ENCODE results near the gene TRPC5OS.

Gene TRPC5OS

DNA sequence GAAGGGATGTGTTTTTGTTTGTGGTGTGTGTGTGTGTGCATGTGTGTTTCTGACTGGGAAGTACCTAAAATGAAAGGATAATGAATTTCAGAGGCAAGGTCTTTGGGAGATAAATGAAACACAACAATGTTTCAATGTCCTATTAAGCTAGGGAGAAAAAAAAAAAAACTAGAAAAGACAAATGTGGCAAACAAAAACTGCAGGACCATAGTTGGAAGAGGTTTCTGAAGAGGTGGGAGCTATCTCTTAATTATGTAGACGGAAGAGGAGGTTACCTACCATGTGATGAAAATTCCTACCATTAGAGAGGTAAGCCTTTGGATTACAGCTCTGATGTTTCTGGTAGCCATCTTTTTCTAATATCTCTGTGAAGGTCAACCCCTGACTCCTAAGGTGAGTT lies at the start of gene TRPC5OS:
TSS of gene TRPC5OS (plus strand) at position 301 of the 400 bp plus-strand sequence. CDS start 25,669 bp downstream, outside the sequence.
- DNase-seq = no peak

DNA sequence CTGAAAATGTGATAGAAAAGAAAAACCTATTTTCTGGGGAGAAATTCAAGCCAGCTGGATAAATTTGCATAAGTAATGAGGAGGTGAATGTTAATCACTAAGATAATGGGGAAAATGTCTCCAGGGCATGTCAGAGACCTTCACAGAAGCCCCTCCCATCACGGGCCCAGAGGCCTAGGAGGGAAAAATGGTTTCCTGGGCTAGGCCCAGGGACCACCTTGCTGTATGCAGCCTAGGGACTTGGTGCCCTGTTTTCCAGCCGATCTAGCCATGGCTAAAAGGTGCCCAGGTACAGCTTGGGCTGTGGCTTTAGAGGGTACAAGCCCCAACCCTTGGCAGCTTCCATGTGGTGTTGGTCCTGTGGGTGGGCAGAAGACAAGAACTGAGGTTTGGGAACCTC lies 46.6 kb upstream of the TRPC5OS start:
- DNase-seq = no peak

DNA sequence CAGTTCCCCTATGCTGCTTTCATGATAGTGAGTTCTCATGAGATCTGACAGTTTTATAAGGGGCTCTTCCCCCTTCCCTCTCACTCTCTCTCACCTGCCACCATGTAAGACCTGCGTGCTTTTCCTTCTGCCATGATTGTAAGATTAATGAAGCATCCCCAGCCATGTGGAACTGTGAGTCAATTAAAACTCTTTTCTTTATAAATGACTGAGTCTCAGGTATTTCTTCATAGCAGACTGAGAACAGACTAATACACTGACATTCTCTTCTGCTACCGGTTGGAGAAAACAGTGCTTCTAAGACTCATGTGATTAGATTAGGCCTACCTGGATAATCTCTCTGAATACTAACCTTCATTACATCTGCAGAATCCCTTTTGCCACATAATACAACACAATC lies 45.4 kb upstream of the TRPC5OS start:
- no peak for DNase-seq

DNA sequence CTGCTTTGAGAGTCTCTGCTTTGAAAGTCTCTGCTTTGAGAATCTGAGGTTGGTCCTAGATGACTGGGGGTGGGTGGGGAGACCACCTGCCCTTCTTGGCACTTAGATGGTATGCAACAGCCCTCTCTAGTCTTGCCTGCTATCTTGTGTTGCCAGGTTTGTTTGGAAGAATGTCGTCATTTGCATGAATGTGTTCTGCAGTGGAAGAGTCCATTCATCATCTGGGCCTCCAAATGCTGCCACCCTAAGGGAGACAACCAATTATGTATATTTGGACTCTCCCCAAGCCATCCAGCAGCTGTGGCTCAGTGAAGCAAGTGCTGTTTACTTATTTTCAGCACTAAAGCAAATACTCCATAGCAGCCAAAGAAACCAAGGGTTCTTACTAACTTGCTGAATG lies 44.6 kb upstream of the TRPC5OS start:
- no peak for DNase-seq

DNA sequence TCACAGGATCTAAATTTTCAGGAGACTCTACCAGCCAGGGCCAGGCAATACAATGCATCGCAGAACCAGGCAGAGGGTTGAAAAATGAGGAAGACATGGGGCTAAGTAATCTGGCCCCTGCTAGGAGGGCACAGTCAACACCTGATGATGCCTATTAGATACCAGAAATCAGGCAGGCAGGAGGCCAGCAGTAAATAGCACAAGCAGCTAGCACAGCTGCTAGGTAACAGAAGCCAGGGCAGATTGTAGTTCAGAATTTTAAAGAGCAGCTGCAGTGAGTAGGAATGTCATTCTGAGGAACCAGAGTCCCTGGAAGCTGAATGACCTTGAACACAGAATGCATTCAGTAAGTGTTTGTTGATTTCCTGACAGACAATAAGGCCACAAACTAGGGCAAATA lies 38.8 kb upstream of the TRPC5OS start:
- no peak for DNase-seq

DNA sequence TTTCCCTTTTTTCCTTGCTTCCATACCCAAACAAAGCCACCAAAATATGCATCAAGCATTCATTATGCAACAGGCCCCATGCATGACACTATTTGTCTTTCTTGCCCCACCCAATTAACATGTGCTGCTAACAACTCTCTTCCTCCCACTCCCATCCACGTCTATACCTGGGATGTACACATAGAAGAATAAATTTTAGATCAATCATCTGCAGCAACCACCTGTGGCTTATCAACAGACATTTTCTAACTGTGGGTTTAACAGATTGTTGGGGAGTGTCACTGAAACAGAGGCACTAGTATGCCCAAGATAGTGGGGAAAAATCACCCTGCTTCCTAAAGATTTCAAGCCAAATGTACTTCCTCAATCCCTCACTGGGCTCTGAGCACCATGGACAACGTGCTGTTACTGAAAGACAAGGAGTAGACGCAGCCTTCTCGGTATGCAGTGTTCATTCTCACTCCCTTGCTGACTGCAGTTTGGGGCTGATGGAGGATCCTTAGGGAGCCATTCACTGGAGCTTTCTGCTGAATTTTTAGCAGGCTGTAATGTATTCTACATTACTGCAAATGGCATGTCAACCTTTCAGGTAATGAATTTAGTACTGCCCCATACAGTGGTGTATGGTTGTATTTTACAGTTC lies 28.4 kb upstream of the TRPC5OS start:
- DNase-seq = no peak

DNA sequence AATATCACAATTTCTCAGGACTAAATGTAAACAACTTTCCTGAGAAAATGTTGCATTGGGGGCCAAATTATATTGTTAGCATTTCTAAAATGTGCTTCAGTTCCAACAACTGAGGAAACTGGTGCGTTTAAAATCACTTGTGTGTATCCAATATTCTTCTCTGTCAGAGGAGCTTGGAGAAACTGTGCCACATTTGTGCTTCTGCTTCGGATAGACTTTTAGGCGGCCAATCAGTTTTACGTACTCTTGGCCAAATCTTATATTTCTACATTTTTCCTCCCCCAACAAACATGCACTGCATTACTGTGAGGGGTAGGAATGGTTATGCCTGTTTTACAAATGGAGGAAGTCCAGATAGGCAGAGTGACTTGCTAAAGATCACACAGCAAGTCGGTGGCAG lies 27.4 kb upstream of the TRPC5OS start:
- no peak for DNase-seq

DNA sequence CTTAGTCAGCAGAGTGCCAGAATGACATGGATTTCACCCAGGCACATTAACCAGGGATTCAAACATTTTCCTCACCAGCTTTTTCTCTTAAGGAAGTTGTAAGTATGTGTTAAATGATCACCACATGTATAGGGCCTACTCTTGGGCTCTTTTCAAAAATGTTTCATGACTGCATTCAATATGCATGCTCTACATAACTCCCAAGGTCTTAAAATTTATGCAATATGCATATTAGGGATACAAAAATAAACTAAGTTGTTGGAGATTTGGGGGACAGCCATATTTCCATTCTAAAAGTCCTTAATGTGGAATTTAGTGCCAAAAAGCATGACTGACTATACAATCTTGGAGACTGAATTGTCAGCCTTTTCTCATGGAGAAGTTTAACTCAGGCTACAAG lies 25.0 kb upstream of the TRPC5OS start:
- no peak for DNase-seq

DNA sequence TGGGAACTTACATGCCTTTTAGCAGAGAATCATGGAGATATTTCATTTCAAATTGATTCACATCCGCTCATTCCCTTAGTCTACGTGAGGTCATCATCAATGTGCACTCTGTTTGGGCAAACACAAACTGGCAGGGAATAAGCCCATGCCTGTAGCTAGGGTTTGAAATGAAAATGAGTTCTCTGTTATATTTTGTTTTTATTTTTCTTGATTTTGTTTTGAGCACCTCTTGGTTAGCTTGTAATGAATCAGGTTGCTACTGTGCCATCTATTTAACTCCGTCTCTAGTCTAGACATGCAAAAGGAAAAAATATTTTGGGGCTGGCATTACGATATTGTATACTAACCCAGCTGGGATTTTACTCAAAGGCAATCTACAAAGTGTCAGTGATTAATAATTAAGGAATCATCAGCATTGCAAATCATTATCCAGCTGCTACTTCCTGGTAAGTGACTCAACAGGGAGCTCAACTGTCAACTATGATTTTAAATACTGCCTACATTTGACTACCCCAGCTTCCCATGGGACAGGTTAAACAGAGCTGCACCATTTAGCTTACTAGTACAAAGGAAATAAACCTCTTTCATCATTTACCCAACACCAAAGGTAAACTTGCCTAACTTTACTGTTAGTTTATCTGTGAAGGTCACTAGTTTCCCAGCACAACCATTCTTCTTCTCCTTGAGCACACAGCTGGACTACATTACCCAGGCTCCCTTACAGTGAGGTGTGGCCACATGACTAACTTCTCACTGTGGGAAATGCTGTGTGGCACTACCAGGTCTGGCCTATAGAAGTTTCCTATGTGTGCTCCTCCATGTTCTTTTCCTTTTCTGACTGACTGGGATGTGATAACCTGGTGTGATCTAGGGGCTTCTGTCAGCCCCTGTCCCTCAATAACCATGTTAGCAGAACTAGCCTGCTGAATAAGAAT lies 21.2 kb upstream of the TRPC5OS start:
- DNase-seq = no peak

DNA sequence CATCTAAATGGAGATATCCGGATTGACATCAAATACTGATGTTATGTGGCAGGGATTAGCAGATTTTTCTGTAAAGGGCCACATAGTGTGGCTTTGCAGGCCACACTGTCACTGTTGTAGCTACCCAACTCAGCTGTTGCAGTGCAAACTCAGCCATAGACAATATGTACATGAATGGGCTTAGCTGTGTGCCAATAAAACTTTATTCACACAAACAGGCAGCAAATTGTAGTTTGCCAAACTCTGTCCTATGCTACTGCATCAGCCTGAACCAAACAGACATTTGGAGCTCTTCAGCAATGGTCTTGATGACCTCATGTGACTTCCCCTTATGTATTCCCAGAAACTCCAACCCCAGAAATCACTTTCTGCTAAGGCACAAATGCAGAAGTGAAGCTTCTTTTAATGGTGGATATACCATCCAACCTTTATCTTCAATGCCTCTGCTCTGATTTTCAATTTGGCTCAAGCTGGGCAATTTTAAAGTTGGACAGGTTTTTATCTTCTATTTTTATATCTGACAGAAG lies 18.4 kb upstream of the TRPC5OS start:
- DNase-seq = no peak

DNA sequence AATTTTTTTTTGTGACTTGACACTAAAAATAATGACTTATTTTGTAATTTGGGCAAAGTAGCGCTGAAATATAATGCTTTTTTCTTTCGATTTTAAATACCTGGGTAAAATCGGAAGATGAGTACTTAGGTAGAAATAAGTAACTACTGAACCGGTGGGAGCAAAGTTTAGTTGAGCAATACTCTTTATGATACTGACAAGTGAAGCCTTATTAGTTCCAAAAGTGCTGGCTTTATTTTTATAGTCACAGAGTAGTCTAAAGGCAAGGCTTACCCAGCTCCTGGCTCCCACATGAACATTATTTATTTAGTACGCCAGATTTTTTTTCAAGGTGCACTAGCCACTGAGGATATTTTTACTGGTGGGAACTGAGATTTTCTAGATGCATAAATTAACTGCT lies 14.4 kb upstream of the TRPC5OS start:
- DNase-seq = no peak

DNA sequence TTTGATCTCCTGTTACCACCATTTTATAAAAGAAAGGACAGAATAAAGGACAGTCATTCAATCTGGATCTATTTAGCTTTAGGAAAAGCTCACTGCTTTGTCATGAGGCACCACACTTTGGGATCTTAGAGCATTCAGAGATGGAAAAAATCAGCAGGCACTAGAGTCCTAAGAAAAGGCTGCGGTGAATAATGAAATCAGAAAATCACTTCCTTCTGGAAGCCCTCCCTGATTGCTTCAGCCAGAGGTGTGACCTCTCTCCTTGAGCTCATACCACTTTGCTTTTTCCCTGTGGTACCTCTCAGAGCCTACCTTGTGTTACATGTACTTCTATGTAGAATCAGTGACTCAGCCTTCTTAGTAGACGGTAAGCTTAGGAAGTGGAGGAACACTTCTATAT lies 8.7 kb upstream of the TRPC5OS start:
- DNase-seq = no peak

DNA sequence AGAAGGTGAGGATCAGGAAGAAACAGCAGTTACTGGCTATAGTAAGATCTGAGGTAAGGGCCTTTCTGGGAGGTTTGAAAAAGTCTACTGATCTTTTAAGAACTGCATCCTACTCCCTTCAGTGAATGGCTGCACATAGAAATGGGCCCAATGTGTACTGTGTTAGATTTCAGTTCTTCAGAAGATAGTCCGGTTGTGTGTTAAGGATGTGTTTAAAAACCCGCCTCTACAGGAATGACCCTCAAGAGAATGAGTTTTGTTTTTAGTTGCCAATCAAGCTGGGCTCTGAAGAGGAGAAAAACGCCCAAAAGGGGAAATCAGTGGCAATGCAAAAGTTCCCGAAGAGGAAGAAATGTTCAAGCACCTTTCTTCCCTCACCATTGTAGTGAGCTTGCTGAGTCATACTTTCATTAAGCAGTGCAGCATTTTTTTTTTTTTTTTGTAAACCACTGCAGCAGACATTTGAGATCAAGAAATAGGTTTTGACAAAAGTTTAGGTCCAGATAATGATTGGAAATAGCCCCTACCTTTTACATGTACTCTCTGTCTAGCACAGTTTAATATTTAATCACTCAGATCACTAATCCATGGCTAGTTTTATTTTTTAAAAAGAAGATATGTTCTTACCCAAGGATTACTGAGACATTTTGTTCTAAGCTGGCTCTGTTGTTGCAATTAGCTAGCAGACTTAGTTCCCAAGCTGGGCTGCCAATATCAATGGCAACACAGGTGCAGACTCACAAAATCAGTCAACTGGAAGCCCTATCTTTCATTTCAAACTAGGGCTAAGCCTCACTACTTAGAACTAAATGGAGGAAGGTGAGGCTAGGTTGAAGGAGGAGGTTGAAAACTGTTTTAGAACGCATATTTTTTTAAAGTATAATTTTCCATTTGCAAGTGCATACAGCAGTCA lies 7.0 kb upstream of the TRPC5OS start:
- no peak for DNase-seq

DNA sequence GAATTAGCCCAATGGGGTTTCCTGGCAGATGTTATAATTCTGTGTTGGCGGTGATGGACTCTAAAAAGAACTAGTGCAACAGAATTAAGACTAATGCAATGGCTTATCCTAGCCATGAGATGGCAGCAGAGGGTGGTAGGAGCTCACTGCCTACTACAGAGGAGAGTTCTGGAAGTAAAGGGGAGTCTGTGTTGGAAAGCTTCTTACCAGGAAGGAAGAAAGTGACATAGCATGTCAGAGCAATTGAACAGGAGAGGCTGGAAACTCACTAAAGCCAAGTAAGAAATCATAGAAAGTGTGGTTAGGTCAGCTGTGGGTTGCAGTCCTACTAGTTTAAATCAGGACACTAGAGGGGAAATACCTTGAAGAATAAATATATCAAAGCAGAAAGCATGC lies 6.3 kb upstream of the TRPC5OS start:
- no peak for DNase-seq

DNA sequence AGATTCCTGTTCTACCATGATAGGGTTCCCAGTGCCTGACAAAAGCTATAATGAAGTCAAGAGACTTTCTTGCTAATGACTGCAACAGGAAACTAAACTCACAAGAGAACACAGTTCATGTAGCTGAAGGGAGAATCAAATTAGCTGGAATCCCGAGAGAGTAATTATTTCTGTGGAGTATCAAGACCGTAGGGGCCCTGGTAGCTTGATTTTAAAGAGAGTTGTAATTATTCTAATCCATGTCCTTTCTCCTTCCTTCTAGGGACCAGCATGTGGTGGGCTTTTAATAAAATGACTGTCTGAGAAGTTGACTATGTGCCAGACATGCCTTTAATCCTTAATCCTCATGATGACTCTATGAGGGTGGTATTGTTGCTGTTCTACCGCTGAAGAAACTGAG lies 1.7 kb upstream of the TRPC5OS start:
- DNase-seq = no peak

DNA sequence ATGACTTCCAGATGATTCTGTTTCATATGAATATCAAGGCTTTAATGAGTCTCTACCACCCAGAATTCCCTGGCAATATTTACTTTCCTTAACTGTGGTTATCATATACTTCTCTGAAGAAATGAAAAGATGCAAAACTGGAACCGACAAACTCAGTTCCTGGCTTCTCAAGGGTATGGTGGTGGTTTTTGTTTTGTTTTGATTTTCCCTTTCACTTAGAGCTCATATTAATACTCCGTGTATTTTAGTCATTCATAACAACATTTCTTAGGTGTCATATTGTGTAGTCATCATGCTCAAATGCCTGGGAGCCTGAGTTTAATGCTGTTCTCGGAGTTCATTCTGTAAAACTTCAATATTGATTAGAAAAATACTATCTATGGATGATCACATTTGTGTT lies 665 bp downstream of the TRPC5OS start:
- DNase-seq = no peak

DNA sequence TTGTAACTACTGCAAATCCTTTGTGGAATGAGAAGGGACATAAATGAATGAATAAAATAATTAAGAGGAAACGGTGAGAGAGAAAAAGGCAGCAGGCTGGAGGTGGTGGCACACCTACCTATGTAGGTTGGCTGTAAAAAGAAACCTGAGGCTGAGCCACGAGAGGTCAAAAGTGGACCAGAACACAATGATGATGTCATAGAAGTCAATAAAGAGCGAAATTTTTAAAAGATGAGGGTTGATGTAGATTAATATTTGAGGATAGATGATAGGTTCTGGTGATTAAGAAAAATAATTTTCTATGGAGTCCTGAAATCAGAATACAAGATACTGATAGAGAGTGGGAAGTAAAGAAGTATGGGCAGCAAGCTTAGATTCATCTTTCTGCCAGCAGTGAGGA lies 1.7 kb downstream of the TRPC5OS start:
- DNase-seq = no peak

DNA sequence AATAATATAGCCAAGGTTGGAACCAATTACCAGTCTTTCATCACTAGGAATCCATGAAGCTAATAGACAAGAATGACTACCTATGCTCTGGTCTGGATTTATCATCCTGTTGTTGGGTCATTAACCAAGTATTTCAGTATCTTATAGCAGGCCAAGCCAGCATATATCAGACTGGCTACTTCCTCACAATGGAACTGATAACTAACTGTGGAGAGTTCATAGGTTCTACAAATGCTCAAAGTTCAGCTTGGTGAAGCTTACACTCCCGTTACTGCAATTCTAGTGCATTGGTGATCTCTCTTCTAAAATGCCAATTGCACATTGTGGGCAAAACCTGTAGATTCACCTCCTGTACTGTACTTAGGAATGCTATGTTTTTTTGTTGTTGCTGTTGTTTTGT lies 4.8 kb downstream of the TRPC5OS start:
- no peak for DNase-seq

DNA sequence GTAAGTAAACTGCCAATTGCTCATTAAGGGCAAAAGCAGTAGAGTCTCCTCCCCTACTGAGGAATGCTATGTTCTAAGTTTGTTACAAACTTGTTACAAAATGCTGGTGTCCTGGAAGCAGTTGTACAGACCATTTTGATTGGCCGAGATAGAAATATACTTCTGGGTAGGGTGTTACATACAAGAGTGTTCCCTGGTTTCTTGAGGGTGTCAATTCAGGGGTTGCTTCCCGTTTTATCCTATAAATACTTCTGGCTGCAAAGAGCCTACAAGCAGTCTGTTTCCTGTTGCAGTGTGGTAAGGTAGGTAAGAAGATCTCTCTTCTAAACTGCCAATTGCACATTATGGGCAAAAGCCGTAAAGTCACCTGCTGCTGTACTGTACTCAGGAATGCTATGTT lies 5.7 kb downstream of the TRPC5OS start:
- no peak for DNase-seq

DNA sequence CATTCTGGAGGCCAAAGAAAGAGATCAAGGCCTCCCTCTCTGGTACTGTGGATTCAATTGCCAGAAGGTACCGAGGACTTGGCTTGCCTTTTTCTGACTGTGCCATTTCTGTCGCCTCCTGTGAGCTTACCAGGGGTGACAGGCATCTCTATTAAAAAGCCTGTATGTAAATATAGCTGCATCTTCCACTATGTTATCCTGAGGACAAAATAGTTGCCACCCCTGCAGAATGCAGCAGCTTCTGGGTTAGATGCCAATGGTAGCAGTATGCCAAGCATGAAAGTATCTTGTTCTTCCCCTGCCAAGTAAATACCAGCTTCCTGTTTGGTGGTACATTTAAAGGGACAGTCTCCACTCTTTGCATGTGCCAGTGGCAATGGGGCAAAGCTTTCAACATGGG lies 10.7 kb downstream of the TRPC5OS start:
- no peak for DNase-seq

DNA sequence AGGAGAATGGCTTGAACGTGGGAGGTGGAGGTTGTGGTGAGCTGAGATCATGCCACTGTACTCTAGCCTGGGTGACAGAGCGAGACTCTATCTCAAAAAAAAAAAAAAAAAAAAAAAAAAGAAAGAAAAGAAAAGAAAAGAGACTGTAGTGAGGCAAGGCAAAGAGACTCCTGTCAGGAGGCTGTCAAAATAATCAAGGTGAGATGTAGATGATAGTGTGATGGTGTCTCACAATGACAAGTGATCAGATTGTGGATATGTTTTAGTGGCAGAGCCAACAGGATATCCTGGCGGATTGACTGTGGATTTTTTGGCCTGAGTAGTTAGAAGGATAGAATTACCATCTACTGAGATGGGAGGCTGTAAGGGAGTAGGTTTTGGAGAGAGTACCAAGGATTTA lies 12.6 kb downstream of the TRPC5OS start:
- DNase-seq = no peak

DNA sequence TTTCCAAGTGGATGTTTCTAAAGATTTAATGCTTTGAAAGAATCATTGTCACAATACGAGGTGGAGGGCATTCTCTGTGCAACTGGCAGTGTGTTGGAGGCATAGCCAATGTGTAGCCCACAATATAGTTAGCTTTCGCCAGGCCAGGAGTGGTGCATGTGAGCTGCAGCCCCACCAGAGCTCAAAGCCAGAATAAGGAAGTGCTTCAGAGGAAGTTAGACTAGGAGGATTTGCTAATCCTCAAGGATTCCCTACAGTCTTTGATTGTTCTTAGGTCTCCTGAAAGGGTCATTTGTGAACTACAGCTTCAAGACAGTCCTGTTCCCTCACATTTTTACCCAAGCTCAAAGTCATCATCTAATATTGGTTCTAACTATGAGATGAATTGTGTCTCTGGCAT lies 16.4 kb downstream of the TRPC5OS start:
- no peak for DNase-seq

DNA sequence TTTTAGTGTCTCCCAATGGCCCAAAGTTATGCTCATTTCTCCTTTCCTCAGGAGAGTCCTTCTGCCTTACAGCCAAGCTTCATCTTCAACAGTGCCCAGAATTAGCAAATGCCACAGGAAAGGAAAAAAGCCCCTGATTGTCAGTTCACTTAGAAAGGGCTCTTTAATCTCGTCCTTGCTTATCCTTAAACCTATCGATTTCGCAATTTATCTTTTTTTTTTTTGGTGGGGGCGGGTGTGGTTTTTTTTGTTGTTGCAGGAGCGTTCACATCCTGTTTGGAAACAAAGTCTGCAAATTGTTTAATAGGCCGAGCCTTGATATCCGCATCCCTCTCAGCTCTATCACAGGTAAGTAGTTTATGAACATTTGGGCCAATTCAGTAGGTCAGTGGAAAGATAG lies 20.2 kb downstream of the TRPC5OS start:
- DNase-seq = no peak

Data from stimulated activated CD4-positive, alpha-beta T cell treated with anti-CD3 and anti-CD28 coated beads, Interleukin-2, amount 100 ng/mL, for 24 hours (primary cell).